ENCODE measurements around the gene PTPRA. TPM values are rescaled to one million over a fixed set of nuclear protein-coding genes. Genes with fewer than 3 reads are reported as not detected.

The PTPRA gene
- total and polyA plus RNA-seq, 4 donors, result 8.7 to 24.3 (median 15.7) TPM

DNA sequence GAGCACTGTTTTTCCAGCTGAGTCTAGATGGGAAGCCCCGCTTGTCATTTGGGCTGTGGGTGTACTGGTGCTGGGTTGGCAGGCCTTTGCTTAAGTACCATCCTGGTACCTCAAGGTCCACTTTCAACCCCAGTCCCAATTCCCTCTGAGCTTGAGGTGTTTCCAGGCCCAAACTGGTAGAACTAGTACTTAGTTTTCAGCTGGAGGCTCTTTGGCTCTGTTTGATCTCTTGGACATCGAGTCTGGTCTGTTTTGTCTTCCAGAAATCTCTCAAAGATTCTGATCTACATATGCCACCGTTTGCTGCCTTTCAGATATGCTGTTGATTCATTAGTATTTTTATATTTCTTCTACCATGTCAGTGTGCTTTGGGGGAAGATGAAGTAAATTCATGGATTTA, 108.4 kb downstream of the PTPRA start:
- H3K27ac ChIP-seq (ENCODE audit: low read depth in 1 of 2, low read length in 2 of 2), result no peak overlapping the region
- no peak for DNase-seq (ENCODE audit: low spot score)
- H3K4me1 ChIP-seq (ENCODE audit: control insufficient read depth in 4 of 4, insufficient read depth in 4 of 4, low read length in 3 of 4), result no peaks in the 10 kb centered on the region
- no peaks in the 10 kb centered on the region for H3K27me3 ChIP-seq (ENCODE audit: control insufficient read depth in 4 of 4, insufficient read depth in 4 of 4, low read length in 3 of 4)
- H3K9me3 ChIP-seq (ENCODE audit: control insufficient read depth in 4 of 4, low read length in 3 of 4), result no peaks in the 10 kb centered on the region
- H3K36me3 ChIP-seq (ENCODE audit: control insufficient read depth in 4 of 4, insufficient read depth in 3 of 4, low read depth in 1 of 4, low read length in 3 of 4), result peaks cover 0 to 6% (median 0%) of the 10 kb centered on the region in 4 donors
- no peak for TF ChIP-seq YY1 (IDR thresholded peaks at IDR 0.05)
- TF ChIP-seq, protein P1, sequence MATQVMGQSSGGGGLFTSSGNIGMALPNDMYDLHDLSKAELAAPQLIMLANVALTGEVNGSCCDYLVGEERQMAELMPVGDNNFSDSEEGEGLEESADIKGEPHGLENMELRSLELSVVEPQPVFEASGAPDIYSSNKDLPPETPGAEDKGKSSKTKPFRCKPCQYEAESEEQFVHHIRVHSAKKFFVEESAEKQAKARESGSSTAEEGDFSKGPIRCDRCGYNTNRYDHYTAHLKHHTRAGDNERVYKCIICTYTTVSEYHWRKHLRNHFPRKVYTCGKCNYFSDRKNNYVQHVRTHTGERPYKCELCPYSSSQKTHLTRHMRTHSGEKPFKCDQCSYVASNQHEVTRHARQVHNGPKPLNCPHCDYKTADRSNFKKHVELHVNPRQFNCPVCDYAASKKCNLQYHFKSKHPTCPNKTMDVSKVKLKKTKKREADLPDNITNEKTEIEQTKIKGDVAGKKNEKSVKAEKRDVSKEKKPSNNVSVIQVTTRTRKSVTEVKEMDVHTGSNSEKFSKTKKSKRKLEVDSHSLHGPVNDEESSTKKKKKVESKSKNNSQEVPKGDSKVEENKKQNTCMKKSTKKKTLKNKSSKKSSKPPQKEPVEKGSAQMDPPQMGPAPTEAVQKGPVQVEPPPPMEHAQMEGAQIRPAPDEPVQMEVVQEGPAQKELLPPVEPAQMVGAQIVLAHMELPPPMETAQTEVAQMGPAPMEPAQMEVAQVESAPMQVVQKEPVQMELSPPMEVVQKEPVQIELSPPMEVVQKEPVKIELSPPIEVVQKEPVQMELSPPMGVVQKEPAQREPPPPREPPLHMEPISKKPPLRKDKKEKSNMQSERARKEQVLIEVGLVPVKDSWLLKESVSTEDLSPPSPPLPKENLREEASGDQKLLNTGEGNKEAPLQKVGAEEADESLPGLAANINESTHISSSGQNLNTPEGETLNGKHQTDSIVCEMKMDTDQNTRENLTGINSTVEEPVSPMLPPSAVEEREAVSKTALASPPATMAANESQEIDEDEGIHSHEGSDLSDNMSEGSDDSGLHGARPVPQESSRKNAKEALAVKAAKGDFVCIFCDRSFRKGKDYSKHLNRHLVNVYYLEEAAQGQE (IDR thresholded peaks at IDR 0.05), result no peak
- TF ChIP-seq, protein P2, sequence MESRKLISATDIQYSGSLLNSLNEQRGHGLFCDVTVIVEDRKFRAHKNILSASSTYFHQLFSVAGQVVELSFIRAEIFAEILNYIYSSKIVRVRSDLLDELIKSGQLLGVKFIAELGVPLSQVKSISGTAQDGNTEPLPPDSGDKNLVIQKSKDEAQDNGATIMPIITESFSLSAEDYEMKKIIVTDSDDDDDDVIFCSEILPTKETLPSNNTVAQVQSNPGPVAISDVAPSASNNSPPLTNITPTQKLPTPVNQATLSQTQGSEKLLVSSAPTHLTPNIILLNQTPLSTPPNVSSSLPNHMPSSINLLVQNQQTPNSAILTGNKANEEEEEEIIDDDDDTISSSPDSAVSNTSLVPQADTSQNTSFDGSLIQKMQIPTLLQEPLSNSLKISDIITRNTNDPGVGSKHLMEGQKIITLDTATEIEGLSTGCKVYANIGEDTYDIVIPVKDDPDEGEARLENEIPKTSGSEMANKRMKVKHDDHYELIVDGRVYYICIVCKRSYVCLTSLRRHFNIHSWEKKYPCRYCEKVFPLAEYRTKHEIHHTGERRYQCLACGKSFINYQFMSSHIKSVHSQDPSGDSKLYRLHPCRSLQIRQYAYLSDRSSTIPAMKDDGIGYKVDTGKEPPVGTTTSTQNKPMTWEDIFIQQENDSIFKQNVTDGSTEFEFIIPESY (IDR thresholded peaks at IDR 0.05), result no peak
- no peak for TF ChIP-seq HNF4A (conservative IDR thresholded peaks at IDR 0.05)
- TF ChIP-seq HNF4G (IDR thresholded peaks at IDR 0.05), result no peak
- no peak for TF ChIP-seq FOXA2 (IDR thresholded peaks at IDR 0.05)
- TF ChIP-seq RXRA (IDR thresholded peaks at IDR 0.05), result no peak
- TF ChIP-seq RAD21 (IDR thresholded peaks at IDR 0.05), result no peak
- TF ChIP-seq FOXA1 (IDR thresholded peaks at IDR 0.05), result no peak
- TF ChIP-seq SP1 (IDR thresholded peaks at IDR 0.05), result no peak
- TF ChIP-seq GABPA (IDR thresholded peaks at IDR 0.05 in 1 of 2, conservative IDR thresholded peaks at IDR 0.05 in 1 of 2), result no peak
- TF ChIP-seq, protein P3, sequence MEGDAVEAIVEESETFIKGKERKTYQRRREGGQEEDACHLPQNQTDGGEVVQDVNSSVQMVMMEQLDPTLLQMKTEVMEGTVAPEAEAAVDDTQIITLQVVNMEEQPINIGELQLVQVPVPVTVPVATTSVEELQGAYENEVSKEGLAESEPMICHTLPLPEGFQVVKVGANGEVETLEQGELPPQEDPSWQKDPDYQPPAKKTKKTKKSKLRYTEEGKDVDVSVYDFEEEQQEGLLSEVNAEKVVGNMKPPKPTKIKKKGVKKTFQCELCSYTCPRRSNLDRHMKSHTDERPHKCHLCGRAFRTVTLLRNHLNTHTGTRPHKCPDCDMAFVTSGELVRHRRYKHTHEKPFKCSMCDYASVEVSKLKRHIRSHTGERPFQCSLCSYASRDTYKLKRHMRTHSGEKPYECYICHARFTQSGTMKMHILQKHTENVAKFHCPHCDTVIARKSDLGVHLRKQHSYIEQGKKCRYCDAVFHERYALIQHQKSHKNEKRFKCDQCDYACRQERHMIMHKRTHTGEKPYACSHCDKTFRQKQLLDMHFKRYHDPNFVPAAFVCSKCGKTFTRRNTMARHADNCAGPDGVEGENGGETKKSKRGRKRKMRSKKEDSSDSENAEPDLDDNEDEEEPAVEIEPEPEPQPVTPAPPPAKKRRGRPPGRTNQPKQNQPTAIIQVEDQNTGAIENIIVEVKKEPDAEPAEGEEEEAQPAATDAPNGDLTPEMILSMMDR (IDR thresholded peaks at IDR 0.05; ENCODE audit: low read depth, low read length, missing input control), result no peak
- TF ChIP-seq, protein P4, sequence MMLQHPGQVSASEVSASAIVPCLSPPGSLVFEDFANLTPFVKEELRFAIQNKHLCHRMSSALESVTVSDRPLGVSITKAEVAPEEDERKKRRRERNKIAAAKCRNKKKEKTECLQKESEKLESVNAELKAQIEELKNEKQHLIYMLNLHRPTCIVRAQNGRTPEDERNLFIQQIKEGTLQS (IDR thresholded peaks at IDR 0.05), result no peak
- no peak overlapping the region for H3K4me3 ChIP-seq (ENCODE audit: low read depth in 1 of 3, low read length in 3 of 3)
- WGBS, result 83% methylated on average over 3 of the region's 3 CpGs
- H3K9ac ChIP-seq (ENCODE audit: low read depth in 1 of 2, low read length in 2 of 2), result no peak overlapping the region

DNA sequence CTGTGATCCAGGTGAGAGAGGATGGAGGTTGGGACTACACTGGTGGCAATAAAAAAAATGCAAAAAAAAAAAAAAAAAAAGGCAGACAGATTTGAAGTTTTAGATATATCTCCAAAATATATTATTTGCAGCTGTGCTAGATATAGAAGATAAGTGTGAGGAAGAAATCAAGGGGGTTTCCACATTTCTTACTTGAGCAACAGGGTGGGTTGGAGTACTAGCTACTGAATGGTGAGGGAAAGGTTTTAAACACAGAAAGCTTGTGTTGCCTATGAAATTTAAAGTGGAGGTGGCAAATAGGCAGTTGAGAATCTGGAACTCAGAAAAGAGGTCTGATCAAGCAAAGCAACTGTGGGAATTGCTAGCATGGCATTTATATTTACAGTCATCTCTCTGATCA, 110.2 kb downstream of the PTPRA start:
- no peak overlapping the region for H3K4me3 ChIP-seq (ENCODE audit: low read depth in 1 of 3, low read length in 3 of 3)
- peaks cover 3 to 15% (median 8%) of the 10 kb centered on the region in 4 donors for H3K36me3 ChIP-seq (ENCODE audit: control insufficient read depth in 4 of 4, insufficient read depth in 3 of 4, low read depth in 1 of 4, low read length in 3 of 4)
- TF ChIP-seq JUND (IDR thresholded peaks at IDR 0.05) (no peak), YY1 (IDR thresholded peaks at IDR 0.05) (no peak), HNF4A (conservative IDR thresholded peaks at IDR 0.05) (no peak), FOXA1 (IDR thresholded peaks at IDR 0.05) (no peak), EGR1 (IDR thresholded peaks at IDR 0.05; ENCODE audit: low read depth in 2 of 2) (no peak), HNF4G (IDR thresholded peaks at IDR 0.05) (no peak), TAF1 (conservative IDR thresholded peaks at IDR 0.05) (no peak)
- TF ChIP-seq, protein P5, sequence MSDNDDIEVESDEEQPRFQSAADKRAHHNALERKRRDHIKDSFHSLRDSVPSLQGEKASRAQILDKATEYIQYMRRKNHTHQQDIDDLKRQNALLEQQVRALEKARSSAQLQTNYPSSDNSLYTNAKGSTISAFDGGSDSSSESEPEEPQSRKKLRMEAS (IDR thresholded peaks at IDR 0.05), result no peak
- TF ChIP-seq, protein P2 (IDR thresholded peaks at IDR 0.05), result no peak
- no peak overlapping the region for H3K9ac ChIP-seq (ENCODE audit: low read depth in 1 of 2, low read length in 2 of 2)
- H3K27me3 ChIP-seq (ENCODE audit: control insufficient read depth in 4 of 4, insufficient read depth in 4 of 4, low read length in 3 of 4), result no peaks in the 10 kb centered on the region
- DNase-seq (ENCODE audit: low spot score), result no peak
- H3K9me3 ChIP-seq (ENCODE audit: control insufficient read depth in 4 of 4, low read length in 3 of 4), result no peaks in the 10 kb centered on the region
- no peak overlapping the region for H3K27ac ChIP-seq (ENCODE audit: low read depth in 1 of 2, low read length in 2 of 2)
- no peaks in the 10 kb centered on the region for H3K4me1 ChIP-seq (ENCODE audit: control insufficient read depth in 4 of 4, insufficient read depth in 4 of 4, low read length in 3 of 4)
